ENCODE measurements around the gene PHOSPHO2. TPM values are rescaled to one million over a fixed set of nuclear protein-coding genes. Genes with fewer than 3 reads are reported as not detected.

PHOSPHO2 gene
- total and polyA plus RNA-seq, 2 experiments from 2014 or later = 8.3 to 8.7 TPM

- no peak for DNase-seq (ENCODE audit: low spot score)
- no peaks in the 10 kb centered on the region for H3K27me3 Mint-ChIP-seq (ENCODE audit: insufficient read depth, low read depth, poor library complexity)
- H3K79me2 ChIP-seq (replicated peaks; ENCODE audit: insufficient read depth) = no peaks in the 10 kb centered on the region
- H3K36me3 ChIP-seq (ENCODE audit: insufficient read depth) = no peaks in the 10 kb centered on the region
- no peaks in the 10 kb centered on the region for H3K9me2 ChIP-seq (ENCODE audit: insufficient read depth)
- no peak for TF ChIP-seq JUNB (IDR thresholded peaks at IDR 0.05; ENCODE audit: unreplicated experiment)
- no peak for TF ChIP-seq EZH2phosphoT487 (IDR thresholded peaks at IDR 0.05; ENCODE audit: unreplicated experiment)
- no peak for TF ChIP-seq ZNF114 (CRISPR knock-in tag; IDR thresholded peaks at IDR 0.05)
- no peak for TF ChIP-seq CREB1 (CRISPR knock-in tag; IDR thresholded peaks at IDR 0.05; ENCODE audit: low read depth)
- no peak for TF ChIP-seq ZNF462 (CRISPR knock-in tag; IDR thresholded peaks at IDR 0.05)
- TF ChIP-seq CTCF (conservative IDR thresholded peaks at IDR 0.05; ENCODE audit: low read depth in 2 of 2) = no peak
- TF ChIP-seq ETS1 (IDR thresholded peaks at IDR 0.05) = no peak
- no peak for TF ChIP-seq ZNF331 (CRISPR knock-in tag; IDR thresholded peaks at IDR 0.05; ENCODE audit: low read depth)
- H3K4me3 Mint-ChIP-seq = no peak overlapping the region
- no peak for ATAC-seq
- no peaks in the 10 kb centered on the region for H3K4me1 ChIP-seq (ENCODE audit: insufficient read depth)
- H3K4me2 ChIP-seq = no peak overlapping the region
- no peaks in the 10 kb centered on the region for H4K20me1 ChIP-seq (replicated peaks; ENCODE audit: insufficient read depth)
- no peak overlapping the region for H3K27ac Mint-ChIP-seq
- no peak overlapping the region for H3K27ac ChIP-seq (ENCODE audit: low read depth)
- no peaks in the 10 kb centered on the region for H3K4me1 Mint-ChIP-seq
- H3K36me3 Mint-ChIP-seq (ENCODE audit: low read depth) = no peaks in the 10 kb centered on the region
- no peaks in the 10 kb centered on the region for H3K27me3 ChIP-seq (ENCODE audit: insufficient read depth)
- H3K9me3 Mint-ChIP-seq = no peaks in the 10 kb centered on the region
- no peak overlapping the region for H3K4me3 ChIP-seq
- no peak overlapping the region for H2AFZ ChIP-seq
- H3F3A ChIP-seq (replicated peaks; ENCODE audit: low read depth) = no peaks in the 10 kb centered on the region
Observed at GRCh38 chr2:169663247-169663646, 31.0 kb upstream of the PHOSPHO2 start.
